Coronary artery (tissue), 2 donors: Measurements from ENCODE around the gene ANKRD11.
"Not testable (repeated sequence)": the region's sequence is repeated elsewhere in the genome, so short reads cannot be mapped to it uniquely, and the experiment has no call there.

Experiments
- DNase-seq: peaks from one replicate; pipeline ENCODE4 v3.0.0-alpha.2; 2017; ENCODE audit warnings: low spot score
- H3K27ac ChIP-seq, 2 donors: fragments of 200-600 bp; sonication (generic); one replicate each; pipeline ENCODE4 v1.5.1; 2016 to 2019
- H3K4me3 ChIP-seq: fragments of 200-600 bp; sonication (generic); 2 replicates; pipeline ENCODE4 v1.5.1; 2016; ENCODE audit warnings: mild to moderate bottlenecking, moderate library complexity
- CTCF ChIP-seq: fragments of 200-600 bp; sonication (generic); IDR thresholded peaks from one replicate; pipeline ENCODE4 v1.5.1; 2019; ENCODE audit warnings: antibody characterized with exemption

ANKRD11 gene

GRCh38 chr16:89268585-89268984, 221.8 kb downstream of the ANKRD11 start:
- Histone ChIP-seq H3K4me3 (no peak overlapping the region), H3K27ac (peak overlapping the region in 1 of 2 donors; percentile 69)
- no peak for TF ChIP-seq CTCF
- no peak for DNase-seq

DNA sequence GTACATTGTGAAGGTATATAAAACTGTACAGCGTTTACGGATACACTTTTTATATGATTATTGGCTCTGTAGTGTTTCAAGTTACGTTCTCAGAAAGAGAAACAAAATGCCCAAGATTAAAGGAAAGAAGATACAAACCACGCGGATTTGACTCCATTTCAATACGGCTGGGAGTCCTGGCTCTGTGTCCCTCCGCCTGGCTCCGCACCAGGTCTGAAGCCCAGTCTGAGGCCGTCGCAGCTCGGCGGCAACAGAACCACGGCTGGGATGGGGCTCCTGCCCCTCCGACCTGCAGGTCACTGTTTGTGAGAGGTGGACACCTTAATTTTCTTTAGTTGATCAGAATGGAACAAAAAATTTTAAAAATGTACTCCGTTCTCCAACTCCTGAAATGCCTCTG, 222.6 kb downstream of the ANKRD11 start:
- DNase-seq, H3K27ac ChIP-seq, H3K4me3 ChIP-seq: not testable (repeated sequence)

DNA sequence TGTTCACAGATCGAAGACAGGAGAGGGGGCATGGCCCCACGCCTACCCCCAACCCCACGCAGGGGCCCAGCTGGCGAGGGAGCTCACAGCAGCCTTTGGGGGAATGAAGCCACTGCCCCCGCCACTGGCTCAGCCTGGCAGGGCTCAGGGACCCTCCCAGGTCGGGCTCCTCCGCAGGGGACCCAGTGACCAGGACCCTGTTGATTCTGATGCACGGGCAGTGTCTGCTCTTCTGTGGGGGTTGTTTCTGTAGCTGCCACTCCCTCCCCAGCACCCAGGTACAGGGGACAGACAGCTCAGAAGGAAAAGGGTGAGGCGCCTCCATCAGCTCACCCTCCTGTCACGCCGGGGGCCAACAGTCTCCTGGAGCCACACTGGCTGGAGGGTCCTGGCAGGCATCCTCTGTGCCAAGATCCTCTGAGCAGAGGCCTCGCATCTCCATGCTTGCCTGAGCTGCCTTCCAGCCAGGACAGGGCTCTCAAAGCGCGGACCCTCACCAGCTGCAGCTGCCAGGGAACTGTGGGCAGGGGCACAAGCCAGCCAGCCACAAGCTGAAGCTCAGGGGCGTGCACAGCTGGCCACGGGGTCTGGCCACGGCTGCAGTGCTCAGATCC, 223.7 kb downstream of the ANKRD11 start:
- no peak for DNase-seq
- no peak overlapping the region for H3K4me3 ChIP-seq
- no peak overlapping the region for H3K27ac ChIP-seq
- no peak for TF ChIP-seq CTCF

GRCh38 chr16:89265647-89266046, 224.7 kb downstream of the ANKRD11 start:
- no peak for TF ChIP-seq CTCF
- no peak for DNase-seq
- Histone ChIP-seq H3K27ac (no peak overlapping the region), H3K4me3 (no peak overlapping the region)

DNA sequence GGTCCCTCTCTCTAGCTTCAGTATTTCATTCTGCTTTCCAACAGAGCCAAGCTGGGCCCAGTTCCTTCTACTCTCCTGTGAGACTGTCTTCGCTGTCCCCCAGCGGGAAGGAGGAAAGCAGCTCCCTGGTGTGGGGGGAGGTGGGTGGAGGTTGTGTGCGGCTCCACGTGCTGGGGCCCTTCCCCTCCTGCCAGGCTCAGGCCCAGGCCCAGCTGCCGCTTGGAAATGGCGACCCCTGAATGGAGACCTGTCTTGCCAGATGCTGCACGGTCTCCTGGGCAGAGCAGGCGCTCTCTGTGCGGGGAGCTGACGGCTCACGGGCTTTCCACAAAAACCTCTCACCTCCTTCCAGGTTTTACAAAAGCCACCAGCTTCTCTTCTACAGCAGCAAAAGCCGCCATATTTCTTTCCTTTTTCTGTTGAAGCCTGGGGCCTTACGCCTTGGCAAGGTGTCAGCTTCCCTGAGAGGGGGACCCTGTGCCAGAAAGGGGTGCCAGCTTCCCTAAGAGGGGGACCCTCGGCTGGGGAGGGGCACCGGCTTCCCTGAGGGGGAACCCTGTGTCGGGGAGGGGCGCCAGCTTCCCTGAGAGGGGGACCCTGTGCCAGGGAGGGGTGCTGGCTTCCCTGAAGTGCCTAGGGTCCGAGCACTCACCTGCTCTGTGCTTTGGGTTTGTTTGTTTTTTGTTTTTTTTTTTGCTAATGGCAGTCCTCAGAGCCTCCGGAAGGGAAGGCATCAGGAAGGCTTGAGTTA, 225.4 kb downstream of the ANKRD11 start:
- TF ChIP-seq CTCF = no peak
- no peak for DNase-seq
- Histone ChIP-seq H3K4me3 (no peak overlapping the region), H3K27ac (no peak overlapping the region)

GRCh38 chr16:89261691-89262563, 228.4 kb downstream of the ANKRD11 start:
- no peak for DNase-seq
- TF ChIP-seq CTCF = no peak
- H3K27ac ChIP-seq = no peak overlapping the region
- no peak overlapping the region for H3K4me3 ChIP-seq

- H3K4me3 ChIP-seq, DNase-seq, H3K27ac ChIP-seq: not testable (repeated sequence)
Measured at GRCh38 chr16:89259901-89260300, 230.5 kb downstream of the ANKRD11 start.
